Measurements from ENCODE around the gene CPED1.

- TF ChIP-seq CTCF (IDR thresholded peaks at IDR 0.05; ENCODE audit: poor library complexity, severe bottlenecking): no peak
- no peak for TF ChIP-seq EP300 (conservative IDR thresholded peaks at IDR 0.05; ENCODE audit: poor library complexity, severe bottlenecking)
Measured at GRCh38 chr7:121075952-121076349, 87.4 kb downstream of the CPED1 start.
